Stimulated activated CD4-positive, alpha-beta T cell treated with anti-CD3 and anti-CD28 coated beads, Interleukin-12 subunit alpha, Interleukin-12 subunit beta, amount 100 ng/mL, for 24 hours (primary cell): ENCODE measurements around the gene SPAAR.
A peak's percentile ranks its signal among the peaks of the same experiment; 100 is the strongest.
"Not testable (repeated sequence)": the region's sequence is repeated elsewhere in the genome, so short reads cannot be mapped to it uniquely, and the experiment has no call there.

Experiments used
- DNase-seq, 2 experiments: peaks; one replicate each; pipeline ENCODE4 v3.0.0-alpha.2; 2020; ENCODE audit warnings: low read depth in 2 of 2

Gene SPAAR

DNA sequence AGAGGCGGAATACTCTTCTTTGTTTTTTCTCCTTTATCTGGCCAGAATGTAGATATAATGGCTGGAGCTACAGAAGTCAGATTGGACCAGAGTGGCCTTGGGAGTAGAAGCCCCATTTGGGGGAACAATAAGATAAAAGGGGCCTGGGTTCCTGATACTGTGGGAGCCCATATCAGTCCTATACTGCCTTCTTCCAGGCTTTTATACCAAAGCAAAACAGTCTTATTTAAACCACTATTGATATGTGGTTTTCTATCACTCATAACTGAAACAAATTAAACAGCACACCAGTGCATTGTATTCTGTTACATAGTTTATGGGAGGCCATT is 14.3 kb downstream of the SPAAR start:
- no peak for DNase-seq

DNA sequence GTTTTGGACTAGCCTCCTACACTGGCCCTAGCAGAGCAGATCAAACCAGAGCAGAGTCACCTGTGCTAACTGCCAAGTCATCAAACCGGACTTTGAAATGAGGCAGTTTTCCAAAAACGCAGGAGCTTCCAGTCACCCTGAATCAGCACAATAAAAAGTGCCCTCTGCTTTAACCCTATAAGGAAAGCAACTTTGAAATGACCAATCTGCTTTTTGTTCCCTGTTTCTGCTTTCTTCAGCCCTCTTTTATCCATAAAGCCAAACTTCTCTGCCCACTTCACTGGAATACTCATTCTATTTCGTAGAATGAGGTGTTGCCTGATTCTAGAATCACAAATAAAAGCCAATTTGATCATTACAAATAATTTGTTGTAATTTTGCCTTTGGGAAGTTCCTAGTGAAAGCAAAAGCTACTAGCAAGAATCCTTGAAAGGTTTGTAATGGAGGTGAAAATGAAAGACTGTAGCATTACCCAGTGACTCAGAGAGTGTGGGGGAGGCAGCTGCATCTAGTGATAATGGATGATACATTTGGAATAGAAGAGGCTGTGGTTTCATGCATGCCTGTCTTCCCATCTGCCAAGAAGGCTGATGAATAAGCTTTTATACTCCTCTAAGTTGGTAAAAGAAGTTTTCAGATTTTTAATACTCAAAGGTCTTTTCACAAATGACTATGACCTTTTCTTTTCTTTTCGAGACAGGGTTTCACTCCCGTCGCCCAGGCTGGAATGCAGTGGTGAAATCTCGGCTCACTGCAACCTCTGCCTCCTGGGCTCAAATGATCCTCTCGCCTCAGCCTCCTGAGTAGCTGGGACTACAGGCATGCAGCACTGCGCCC is 14.9 kb downstream of the SPAAR start:
- peak in 1 of 2 experiments; percentile 39 for DNase-seq

DNA sequence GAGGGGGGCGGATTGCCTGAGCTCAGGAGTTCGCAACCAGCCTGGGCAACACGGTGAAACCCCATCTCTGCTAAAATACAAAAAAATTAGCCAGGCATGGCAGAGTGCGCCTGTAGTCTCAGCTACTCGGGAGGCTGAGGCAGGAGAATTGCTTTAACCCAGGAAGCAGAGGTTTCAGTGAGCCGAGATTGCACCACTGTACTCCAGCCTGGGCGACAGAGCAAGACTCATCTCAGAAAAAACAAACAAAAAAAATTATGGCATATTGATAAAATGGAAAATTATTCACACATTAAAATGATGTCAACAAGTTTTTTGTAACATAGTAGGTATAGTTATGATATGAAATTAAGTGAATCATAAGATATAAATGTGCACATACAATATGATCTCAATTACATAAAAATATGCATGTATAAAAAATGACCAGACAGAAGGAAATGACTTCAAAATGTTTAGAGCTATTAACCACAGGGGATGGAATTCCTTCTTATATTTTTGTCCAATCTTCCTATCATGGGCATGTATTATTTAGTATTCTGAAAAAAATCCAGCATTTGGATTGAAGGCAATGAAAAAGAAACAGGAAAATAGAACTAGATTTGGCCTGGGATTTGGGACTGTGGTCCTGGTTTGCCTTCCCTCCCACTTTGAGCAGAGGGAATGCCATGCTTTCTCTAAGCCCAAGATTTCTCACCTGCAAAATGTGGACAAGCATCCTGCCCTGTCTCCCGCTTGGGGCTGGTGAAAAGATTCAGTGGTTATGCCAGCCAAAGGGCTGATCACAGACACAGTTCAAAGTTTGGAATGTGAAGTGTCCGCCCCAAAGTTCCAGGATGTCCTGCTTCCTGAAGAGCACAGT is 19.5 kb downstream of the SPAAR start:
- no peak for DNase-seq

DNA sequence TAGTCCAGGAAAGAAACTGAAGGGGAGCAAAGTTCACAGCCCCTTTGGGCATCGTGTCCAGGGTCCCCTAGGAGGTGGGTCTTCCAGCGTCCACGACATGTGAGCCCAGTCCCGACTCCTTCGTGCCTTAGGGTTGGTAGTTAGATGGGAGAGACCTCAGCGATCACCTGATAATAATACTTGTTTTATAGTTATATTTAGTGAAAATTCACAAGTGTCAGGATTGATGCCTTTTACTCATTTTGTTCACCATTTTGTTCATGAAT is 20.1 kb downstream of the SPAAR start:
- no peak for DNase-seq

DNA sequence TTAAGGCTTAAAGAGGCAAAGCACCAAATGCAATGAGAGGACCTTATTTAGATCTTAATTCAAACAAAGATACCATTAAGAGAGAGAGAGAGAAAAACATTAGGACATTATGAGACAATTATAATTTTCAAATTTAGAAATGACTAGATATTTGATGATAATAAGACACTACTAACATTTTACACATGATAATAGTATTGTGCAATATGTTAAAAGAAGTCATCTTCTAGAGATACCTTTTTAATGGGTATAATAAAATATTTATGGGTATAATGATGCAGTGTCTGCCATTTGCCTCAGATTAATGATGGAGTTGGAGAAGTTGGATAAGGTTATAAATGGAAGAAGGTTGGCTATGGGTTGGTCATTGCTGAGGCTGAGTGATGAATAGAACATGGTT is 21.2 kb downstream of the SPAAR start:
- no peak for DNase-seq

DNA sequence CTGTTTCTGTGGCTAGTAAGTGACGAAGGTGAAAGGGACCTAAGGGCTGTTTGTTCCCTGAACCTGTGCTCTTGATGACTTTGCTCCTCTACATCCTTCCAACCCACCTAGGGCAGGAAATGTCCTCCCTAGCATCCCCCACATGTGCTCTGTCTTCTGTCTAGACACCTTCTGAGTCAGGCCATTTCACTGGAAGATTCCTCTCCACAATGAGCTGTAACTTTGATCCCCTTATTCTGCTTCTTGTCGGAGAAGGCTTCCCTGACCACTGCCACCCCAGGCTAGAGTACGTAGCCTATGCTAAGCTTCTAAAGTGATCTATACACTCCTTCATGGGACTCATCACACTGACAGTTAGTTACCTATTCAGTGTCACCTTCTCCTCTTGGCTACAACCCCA is 21.7 kb downstream of the SPAAR start:
- DNase-seq, result no peak

DNA sequence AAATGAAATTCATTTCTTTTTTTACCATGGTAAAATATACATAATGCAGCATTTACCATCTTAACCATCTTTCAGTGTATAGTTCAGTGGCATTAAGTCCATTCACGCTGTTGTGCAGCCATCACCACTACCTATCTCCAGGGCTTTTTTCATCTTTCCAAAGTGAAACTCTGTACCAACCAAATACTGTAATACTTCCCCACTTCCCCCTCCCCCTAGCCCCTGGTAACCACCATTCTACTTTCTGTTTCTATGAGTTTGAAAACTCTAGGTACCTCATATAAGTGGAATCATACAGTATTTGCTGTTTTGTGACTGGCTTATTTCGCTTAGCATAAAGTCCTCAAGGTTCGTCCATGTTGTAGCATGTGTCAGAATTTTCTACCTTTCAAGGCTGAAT is 23.4 kb downstream of the SPAAR start:
- DNase-seq, result peak in 1 of 2 experiments; percentile 22

DNA sequence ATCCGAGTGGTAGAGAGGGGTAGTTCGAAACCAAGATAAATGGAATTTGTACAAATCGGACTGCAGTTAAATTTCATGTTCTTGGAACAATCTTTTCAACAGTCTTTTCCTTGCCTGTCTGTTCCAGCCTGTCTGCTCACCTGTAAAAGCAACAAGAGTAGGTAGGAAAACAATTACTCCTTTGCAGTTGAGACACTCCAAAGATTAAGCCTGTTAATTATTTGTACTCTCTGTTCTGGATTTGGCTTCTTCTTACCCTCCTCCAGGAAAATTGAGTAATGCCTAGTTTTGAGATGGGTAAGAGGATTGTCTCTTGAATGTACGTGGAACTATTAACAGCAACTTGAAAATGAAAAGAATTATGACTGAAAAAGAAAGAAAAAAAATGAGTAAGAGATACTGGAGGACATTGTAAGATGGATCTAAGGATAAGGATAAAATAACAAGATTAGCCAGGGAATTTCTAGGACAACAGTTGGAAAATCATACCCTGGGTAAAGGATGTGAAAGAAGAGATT is 24.3 kb downstream of the SPAAR start:
- no peak for DNase-seq

DNA sequence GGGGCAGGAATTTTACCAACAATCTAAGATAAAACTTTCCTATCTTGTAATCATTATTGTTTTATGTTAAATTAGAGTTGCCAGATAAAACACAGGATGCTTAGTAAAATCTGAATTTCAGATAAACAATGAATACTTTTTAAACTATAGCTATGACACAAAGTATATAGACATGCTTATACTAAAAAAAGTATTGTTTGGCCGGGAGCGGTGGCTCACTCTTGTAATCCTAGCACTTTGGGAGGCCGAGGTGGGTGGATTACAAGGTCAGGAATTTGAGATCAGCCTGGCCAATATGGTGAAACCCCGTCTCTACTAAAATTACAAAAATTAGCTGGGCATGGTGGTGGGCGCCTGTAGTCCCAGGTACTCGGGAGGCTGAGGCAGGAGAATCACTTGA is 24.8 kb downstream of the SPAAR start:
- not testable (repeated sequence) for DNase-seq

DNA sequence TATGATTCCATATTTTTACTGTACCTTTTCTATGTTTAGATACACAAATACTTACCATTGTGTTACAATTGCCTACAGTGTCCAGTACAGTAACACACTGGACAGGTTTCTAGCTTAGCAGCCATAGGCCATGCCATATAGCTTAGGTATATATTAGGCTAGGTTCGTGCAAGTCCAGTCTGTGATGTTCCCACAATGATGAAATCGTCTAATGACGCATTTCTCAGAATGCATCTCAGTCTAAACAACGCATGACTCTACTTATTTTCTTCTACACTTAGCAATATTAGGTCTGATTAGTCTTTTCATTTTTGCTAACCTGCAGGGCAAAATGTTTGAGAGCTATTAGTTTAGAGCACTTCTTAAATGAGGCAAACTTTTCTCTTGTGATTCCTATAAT is 26.0 kb downstream of the SPAAR start:
- no peak for DNase-seq

DNA sequence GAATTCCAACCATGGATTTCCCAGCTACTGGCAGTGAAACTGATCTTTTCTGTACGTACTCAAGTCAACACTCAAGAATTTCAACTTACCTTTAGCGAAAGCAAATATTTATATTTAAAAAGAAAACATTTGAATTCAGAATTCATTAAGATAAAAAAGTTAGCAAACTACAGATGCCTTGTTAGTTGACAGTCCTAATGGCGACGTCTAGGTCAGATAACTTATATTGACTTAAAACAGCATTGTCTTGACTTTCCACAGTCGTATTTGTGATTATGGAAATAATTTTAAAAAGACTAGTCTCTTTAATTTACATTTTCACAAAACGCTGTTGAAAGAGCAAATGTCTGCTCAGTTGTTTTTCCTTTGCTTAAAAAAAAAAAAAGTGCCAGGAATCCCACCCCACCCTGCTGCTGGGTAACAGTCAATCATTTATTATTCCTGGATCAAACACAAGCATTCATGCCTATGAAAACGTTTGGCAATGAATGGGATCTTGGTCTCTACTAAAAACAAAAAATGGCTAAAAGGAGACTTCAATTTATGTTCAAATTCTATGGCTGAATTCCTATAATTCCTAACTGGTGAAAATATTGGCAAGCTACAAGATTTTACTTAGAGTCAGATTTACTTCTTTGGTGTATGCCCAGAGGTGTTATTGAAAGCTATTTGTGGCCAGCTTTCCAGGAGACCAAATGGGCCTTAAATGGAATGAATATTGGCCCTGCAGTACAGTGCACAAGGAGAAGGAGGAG is 26.6 kb downstream of the SPAAR start:
- DNase-seq, result no peak

DNA sequence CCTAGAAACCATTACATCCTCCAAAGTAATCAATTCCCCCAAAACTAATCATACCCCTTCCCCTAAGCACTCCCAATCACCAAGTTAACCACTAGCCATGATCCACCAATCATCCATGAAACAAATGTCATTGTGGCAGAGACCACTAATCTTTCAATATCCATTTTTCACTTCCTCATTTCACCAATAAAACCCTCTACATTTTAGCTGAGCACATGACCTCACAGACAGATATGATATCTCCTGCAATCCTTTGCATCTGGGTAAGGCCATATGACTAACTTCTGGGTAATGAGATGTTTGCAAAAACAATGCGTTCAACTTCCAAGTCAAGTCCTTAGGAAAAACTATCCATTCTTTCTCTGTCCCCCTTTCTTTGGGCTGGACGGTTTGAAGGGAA is 27.9 kb downstream of the SPAAR start:
- no peak for DNase-seq

DNA sequence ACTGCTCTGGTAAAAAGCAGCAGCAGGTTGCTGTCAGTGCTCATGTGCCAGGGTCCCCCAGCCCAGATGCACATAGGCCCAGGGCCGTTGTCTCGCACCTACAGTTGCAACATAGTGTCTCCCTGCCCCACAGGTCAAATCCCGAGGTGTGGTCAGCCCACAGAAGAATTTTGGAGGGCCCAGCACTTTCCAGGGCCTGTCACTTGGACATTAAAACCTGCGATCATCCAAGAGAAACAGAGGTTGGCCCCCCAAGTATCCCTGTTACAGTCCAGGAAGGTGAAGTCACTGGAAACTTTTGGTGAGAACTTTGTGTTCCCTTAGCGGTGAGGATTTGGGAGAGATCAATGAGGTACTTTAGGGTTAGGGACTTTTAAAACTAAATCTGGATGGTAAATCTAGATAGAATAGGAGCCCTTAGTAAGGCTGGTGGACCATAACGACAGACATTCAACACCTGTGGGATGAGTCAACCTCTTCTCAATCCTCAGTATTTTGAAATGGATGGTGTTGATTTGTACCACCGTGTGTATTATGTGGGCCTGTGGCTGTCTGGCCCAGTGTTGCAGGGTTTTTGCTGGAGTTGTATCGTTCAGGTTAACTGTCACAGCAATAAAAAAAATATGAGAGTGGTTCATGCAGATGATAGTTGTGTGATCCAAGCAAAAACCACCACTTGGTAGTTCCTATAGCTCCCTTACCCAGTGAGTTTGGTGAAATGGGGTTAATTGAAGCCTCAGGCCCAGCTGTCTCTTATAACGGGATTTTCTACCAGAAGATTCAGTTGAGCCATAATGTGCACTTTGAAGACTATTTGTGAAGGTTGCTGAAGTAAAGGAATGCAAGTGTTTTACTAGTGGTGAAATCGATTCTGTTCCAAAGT is 29.4 kb downstream of the SPAAR start:
- no peak for DNase-seq

DNA sequence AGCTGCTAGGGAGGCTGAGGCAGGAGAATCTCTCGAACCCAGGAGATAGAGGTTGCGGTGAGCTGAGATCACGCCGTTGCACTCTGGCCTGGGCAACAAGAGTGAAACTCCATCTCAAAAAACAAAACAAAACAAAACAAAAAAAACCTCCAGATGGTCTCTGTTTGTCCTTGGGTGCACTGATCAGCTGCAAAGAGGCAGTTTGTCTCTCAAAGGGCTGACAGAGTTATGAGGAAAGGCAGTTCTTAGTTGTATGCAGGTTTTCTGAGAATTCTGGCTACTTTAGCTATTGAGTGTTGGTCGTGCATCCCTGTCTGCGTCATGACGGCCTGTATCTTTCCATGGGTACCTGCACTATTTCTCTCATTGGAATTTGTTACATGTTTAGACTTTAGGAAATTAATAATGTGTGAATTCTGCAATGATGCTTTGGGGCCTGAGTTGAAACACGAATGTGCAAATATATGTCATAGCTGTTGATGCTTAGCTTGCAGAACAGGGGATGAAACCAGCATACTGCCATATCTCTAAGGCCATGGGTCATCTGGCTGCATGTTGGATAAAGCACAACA is 30.5 kb downstream of the SPAAR start:
- no peak for DNase-seq

DNA sequence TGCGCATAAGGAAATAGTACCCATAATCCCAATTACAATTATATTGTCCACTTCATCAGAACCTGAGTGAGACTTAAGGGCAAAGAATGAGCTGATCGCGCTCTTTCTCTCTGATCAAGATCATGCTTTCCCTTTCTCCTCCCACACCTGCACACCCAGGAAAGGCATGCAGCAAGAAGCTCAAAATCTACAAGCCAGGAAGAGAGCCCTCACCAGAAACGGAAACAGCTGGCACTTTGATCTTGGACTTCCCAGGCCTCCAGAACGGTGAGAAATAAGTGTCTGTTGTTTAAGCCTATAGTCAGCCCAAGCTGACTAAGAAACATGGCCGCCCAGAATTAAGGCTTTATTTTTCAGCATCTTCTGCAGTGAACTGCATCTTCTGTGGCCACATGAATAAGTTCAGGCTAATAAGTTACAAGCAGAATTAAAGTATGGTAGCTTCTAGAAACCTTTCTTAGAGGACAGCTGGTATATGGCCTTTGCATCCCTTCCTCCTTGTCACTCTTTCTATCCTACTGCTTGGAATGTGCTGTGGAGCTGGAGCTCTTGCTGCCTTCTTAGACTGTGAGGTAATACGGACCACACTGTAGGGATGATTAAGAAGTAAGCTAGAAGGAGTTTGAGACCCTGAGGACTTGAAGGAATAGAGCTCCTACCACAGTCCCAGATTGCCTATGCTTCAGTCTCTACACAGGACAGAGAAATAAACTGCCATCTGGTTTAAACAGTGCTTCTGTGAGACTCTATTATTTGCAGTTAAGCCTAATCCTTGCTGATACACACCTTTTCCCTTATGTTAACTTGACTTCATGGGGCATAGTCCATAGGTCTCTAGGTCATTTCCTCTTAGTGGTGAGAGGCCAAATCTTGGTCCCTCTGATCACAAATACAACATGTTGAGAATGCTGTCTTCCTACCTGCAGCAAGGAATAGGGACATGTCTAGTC is 31.4 kb downstream of the SPAAR start:
- DNase-seq, result no peak

DNA sequence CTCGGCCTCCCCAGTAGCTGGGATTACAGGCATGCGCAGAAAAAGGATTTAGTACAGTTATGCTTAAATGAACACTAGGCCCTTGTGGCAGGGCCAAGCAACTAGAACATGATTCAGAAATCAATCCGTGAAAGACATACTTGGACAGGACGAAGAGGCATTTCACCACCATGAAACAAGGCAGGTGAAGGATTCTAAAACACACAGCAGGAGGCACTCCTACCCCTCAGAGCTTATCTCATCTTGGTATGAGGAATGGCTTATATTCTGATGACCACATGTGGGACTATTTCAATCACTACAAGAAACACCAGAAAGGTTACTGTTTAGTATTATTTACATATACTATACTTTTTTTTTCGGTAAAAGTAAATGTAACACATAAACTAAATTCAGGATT is 33.0 kb downstream of the SPAAR start:
- DNase-seq, result no peak

DNA sequence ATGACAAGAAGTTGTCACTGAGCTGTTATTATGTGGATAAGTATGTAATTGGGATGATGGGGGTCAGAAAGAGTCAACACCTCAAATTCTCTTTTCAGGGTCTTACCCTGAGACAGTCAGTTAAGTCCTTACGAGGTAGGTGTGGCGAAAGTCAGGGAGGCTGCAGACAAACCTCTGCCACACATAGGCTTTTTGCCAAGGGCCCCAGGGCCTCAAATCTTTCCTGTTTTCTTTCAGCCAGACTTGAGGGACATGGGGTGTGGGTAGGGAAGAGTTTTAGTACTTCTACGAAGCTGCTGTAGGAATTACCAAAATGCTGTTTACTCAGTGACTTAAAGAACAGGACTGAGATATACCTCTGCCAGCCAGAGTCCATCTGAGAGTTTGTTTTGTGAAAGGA is 34.9 kb downstream of the SPAAR start:
- no peak for DNase-seq

DNA sequence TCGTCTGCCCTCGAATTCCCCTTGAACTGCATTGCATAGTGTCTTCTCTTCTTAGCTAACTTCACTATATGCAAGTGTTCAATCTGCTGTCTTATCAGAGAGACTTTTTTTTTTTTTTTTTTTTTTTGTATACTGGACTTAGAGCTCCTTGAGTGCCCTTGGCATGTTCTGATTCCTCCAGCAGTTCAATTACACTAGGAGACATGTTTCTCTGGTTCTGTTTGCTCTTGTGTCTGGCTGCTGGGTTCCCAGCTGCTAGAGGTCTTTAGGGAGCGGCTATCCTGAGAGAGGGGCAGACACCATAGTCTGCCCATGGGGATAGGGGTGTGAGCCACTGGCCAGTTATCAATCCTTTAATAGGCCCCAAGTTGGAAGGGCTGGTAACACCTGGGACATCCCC is 35.6 kb downstream of the SPAAR start:
- DNase-seq, result no peak

DNA sequence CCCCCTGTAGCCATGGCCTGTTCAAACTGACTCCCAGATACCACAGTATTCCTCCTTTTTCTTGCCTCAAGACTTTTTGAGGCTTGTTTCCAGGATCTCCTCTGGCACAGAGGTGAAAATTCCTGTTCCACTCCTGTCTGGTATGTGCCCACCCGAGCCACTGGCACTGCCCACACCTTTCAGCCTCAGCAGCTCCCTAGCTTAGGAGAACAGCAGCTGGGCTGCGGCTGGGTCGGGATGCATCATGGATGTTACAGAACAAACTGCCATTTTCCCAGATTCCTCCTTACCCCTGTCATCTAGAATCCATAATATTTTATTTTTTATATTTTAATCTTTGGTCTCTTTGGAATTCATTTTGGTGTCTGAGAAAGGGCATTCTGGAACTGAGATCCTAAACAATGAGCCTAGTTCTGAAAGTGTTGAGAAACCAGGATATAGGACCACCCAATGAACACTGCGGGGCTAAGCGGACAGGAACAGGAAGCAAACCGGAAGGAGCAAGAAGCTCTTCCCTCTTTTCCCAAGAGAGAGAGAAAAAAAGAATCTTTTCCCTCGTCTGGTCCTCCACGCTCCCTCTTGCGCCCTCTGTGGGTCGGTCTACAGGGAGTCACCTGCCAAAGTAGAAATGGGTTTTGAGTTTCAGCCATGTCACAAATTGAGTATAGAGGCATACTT is 36.2 kb downstream of the SPAAR start:
- peak; percentile 34 to 66 for DNase-seq
